IMR-90 (cell line): ENCODE data around the gene KRTAP27-1. TPM values are rescaled to one million over a fixed set of nuclear protein-coding genes. Genes with fewer than 3 reads are reported as not detected.

ENCODE experiments used
- ATAC-seq: fragments of 200-7000 bp; cut with Tn5 transposase; 2 replicates; pipeline ENCODE4 v1.9.1; 2020; ENCODE audit warnings: low read depth, mild to moderate bottlenecking, moderate library complexity
- BruUV-seq: library from RNA; stranded (reverse); fragments of 400-500 nt; replicated peaks from 2 replicates; lab custom pipeline; 2021; lab: Mats Ljungman, UMichigan
- CTCF ChIA-PET: fragments of 300-600 bp; formaldehyde crosslinking; extraction: SDS; loops from one replicate; lab custom pipeline; 2021; ENCODE audit warnings: antibody characterized with exemption; lab: Yijun Ruan, JAX
- POLR2A ChIA-PET: fragments of 300-600 bp; sonication (Branson Sonifier 250); formaldehyde crosslinking; loops from one replicate; lab custom pipeline; 2022; ENCODE audit warnings: antibody characterized with exemption; ENCODE audit not compliant: unreplicated experiment; lab: Charles Lee
- DNase-seq: peaks from one replicate; pipeline ENCODE4 v3.0.0; 2013
- H2AFZ ChIP-seq: replicated peaks from 2 replicates; pipeline ENCODE3; 2013; ENCODE audit warnings: low read length, mild to moderate bottlenecking; ENCODE audit not compliant: poor library complexity
- H2AK5ac ChIP-seq: 2 replicates; pipeline ENCODE4 v1.6.1; 2013; ENCODE audit warnings: low read depth, low read length, inconsistent platforms
- H2AK9ac ChIP-seq: replicated peaks from 2 replicates; pipeline ENCODE3; 2013; ENCODE audit warnings: mild to moderate bottlenecking, low read depth, low read length, moderate library complexity; ENCODE audit not compliant: poor library complexity
- H2BK120ac ChIP-seq: 2 replicates; pipeline ENCODE4 v1.6.1; 2013; ENCODE audit warnings: low read depth, low read length, inconsistent platforms
- H2BK15ac ChIP-seq: 3 replicates; pipeline ENCODE4 v1.6.1; 2013; ENCODE audit warnings: low read depth, low read length, inconsistent platforms
- H2BK20ac ChIP-seq: 2 replicates; pipeline ENCODE4 v1.6.1; 2013; ENCODE audit warnings: low read depth, mild to moderate bottlenecking, inconsistent platforms, low read length, moderate library complexity
- H2BK5ac ChIP-seq: 2 replicates; pipeline ENCODE4 v1.6.1; 2013; ENCODE audit warnings: mild to moderate bottlenecking, low read depth, low read length, inconsistent platforms; ENCODE audit not compliant: poor library complexity, severe bottlenecking
- H3K14ac ChIP-seq: replicated peaks from 2 replicates; pipeline ENCODE4 v1.6.1; 2013; ENCODE audit warnings: low read depth, low read length, inconsistent platforms
- H3K18ac ChIP-seq: 2 replicates; pipeline ENCODE4 v1.6.1; 2013; ENCODE audit warnings: low read depth, low read length, control low read depth
- H3K23ac ChIP-seq: 2 replicates; pipeline ENCODE4 v1.6.1; 2013; ENCODE audit warnings: low read depth, low read length, inconsistent platforms
- H3K27ac ChIP-seq: 2 replicates; pipeline ENCODE4 v1.5.1; 2013; ENCODE audit warnings: mild to moderate bottlenecking, control low read depth, low read length; ENCODE audit not compliant: insufficient read depth
- H3K27me3 ChIP-seq: 2 replicates; pipeline ENCODE4 v1.6.1; 2013; ENCODE audit warnings: low read length; ENCODE audit not compliant: control insufficient read depth, insufficient read depth
- H3K36me3 ChIP-seq: 2 replicates; pipeline ENCODE4 v1.6.1; 2013; ENCODE audit warnings: low read length, mixed read lengths; ENCODE audit not compliant: control insufficient read depth, insufficient read depth
- H3K4ac ChIP-seq: 2 replicates; pipeline ENCODE4 v1.6.1; 2013; ENCODE audit warnings: low read depth, low read length, inconsistent platforms
- H3K4me1 ChIP-seq: 2 replicates; pipeline ENCODE4 v1.6.1; 2013; ENCODE audit warnings: low read length, mixed read lengths; ENCODE audit not compliant: control insufficient read depth, insufficient read depth
- H3K4me2 ChIP-seq: 2 replicates; pipeline ENCODE4 v1.6.1; 2013; ENCODE audit warnings: low read depth, mild to moderate bottlenecking, control low read depth, low read length, moderate library complexity
- H3K4me3 ChIP-seq: 2 replicates; pipeline ENCODE4 v1.5.1; 2013; ENCODE audit warnings: low read depth, mild to moderate bottlenecking, control low read depth, low read length, moderate library complexity; ENCODE audit not compliant: insufficient read depth
- H3K56ac ChIP-seq: 2 replicates; pipeline ENCODE4 v1.6.1; 2013; ENCODE audit warnings: low read length, inconsistent platforms; ENCODE audit not compliant: insufficient read depth; ENCODE audit errors: extremely low read depth
- H3K79me1 ChIP-seq, 2 experiments: 2 replicates each; pipeline ENCODE4 v1.6.1; 2013; ENCODE audit warnings: low read length in 2 of 2, inconsistent platforms in 1 of 2, low read depth in 1 of 2
- H3K9ac ChIP-seq: 2 replicates; pipeline ENCODE4 v1.6.1; 2013; ENCODE audit warnings: low read depth, low read length, control low read depth
- H3K9me1 ChIP-seq: 2 replicates; pipeline ENCODE4 v1.6.1; 2013; ENCODE audit warnings: low read length, inconsistent platforms; ENCODE audit not compliant: insufficient read depth
- H3K9me3 ChIP-seq: 2 replicates; pipeline ENCODE4 v1.6.1; 2013; ENCODE audit warnings: low read length; ENCODE audit not compliant: control insufficient read depth, insufficient read depth
- H4K20me1 ChIP-seq: 2 replicates; pipeline ENCODE4 v1.6.1; 2013; ENCODE audit warnings: low read length, inconsistent platforms; ENCODE audit not compliant: insufficient read depth
- H4K5ac ChIP-seq: 2 replicates; pipeline ENCODE4 v1.6.1; 2013; ENCODE audit warnings: mild to moderate bottlenecking, low read depth, low read length, control low read depth
- H4K8ac ChIP-seq, 2 experiments: 2 replicates each; pipeline ENCODE4 v1.6.1; 2013; ENCODE audit warnings: low read depth in 2 of 2, low read length in 2 of 2, control low read depth in 1 of 2, inconsistent platforms in 1 of 2
- H4K91ac ChIP-seq: 2 replicates; pipeline ENCODE4 v1.6.1; 2013; ENCODE audit warnings: low read depth, low read length, inconsistent platforms; ENCODE audit not compliant: insufficient read depth
- BHLHE40 ChIP-seq: fragments of 150-350 bp; IDR thresholded peaks from 2 replicates; pipeline ENCODE4 v1.6.1; 2016; ENCODE audit warnings: mild to moderate bottlenecking, low read depth, low read length
- CEBPB ChIP-seq: IDR thresholded peaks from 2 replicates; pipeline ENCODE4 v1.6.1; 2012; ENCODE audit warnings: low read depth, low read length, improper control_type of control experiment
- MAZ ChIP-seq: IDR thresholded peaks from 2 replicates; pipeline ENCODE4 v1.6.1; 2012; ENCODE audit warnings: low read depth, mild to moderate bottlenecking, low read length, improper control_type of control experiment, moderate library complexity, borderline replicate concordance
- MXI1 ChIP-seq: IDR thresholded peaks from 2 replicates; pipeline ENCODE4 v1.6.1; 2012; ENCODE audit warnings: low read depth, mild to moderate bottlenecking, low read length, moderate library complexity, borderline replicate concordance
- RCOR1 ChIP-seq: IDR thresholded peaks from 2 replicates; pipeline ENCODE4 v1.6.1; 2012; ENCODE audit warnings: mild to moderate bottlenecking, low read length, improper control_type of control experiment; ENCODE audit not compliant: insufficient replicate concordance
- SMC3 ChIP-seq: fragments of 150-350 bp; IDR thresholded peaks from 2 replicates; pipeline ENCODE4 v1.6.1; 2016; ENCODE audit warnings: low read depth, mild to moderate bottlenecking, antibody characterized with exemption, low read length, moderate library complexity
- WGBS, 2 experiments: methylation state at CpG; one replicate each; pipeline versions ENCODE4 v1.1.5 to v1.1.7; 2013; ENCODE audit warnings: missing lambda C conversion rate in 2 of 2; ENCODE audit not compliant: insufficient read length in 1 of 2; ENCODE audit errors: extremely low coverage in 2 of 2; 5-methylcytosine and 5-hydroxymethylcytosine counted together
- dilution Hi-C: fragments of 300-500 bp; cut with HindIII; formaldehyde crosslinking; loops from one replicate; pipeline ENCODE4 v1.14.3; 2018; ENCODE audit warnings: low sequenced_read_pairs; ENCODE audit not compliant: unreplicated experiment
- in situ Hi-C: fragments of 300-500 bp; cut with MboI; formaldehyde crosslinking; loops from 3 replicates; pipeline ENCODE4 v1.14.3; 2019; ENCODE audit warnings: low sequenced_read_pairs, inconsistent platforms, mixed read lengths
- intact Hi-C: fragments of 100-400 bp; cut with micrococcal nuclease; formaldehyde crosslinking; loops from 2 replicates; pipeline ENCODE4 v1.10.0; 2022
- polyA plus RNA-seq, 3 experiments: library from polyadenylated mRNA; depleted of rRNA; stranded (reverse); fragments of >200 nt; gene quantifications; 2 replicates each; pipeline ENCODE4 v1.2.3, GENCODE V29; 2012; ENCODE audit warnings: low replicate concordance in 1 of 3
- total RNA-seq: library from RNA; depleted of rRNA; stranded (reverse); fragments of >200 nt; gene quantifications from 2 replicates; pipeline ENCODE4 v1.2.3, GENCODE V29; 2012
- TF ChIP-seq, protein P1 (sequence below): conservative IDR thresholded peaks from 2 replicates; pipeline ENCODE4 v1.5.1; 2012; ENCODE audit warnings: mild to moderate bottlenecking, low read depth, low read length, improper control_type of control experiment
- TF ChIP-seq, protein P2 (sequence below): fragments of 150-350 bp; IDR thresholded peaks from 2 replicates; pipeline ENCODE4 v1.6.1; 2016; ENCODE audit warnings: low read depth, mild to moderate bottlenecking, low read length, moderate library complexity, borderline replicate concordance
- TF ChIP-seq, protein P3 (sequence below): fragments of 150-350 bp; IDR thresholded peaks from 2 replicates; pipeline ENCODE4 v1.6.1; 2017; ENCODE audit warnings: mild to moderate bottlenecking, antibody characterized with exemption, low read length, low read depth

Gene KRTAP27-1
- total and polyA plus RNA-seq, 2 of the 4 experiments (the other 2 are of a cell fraction) = not detected

DNA sequence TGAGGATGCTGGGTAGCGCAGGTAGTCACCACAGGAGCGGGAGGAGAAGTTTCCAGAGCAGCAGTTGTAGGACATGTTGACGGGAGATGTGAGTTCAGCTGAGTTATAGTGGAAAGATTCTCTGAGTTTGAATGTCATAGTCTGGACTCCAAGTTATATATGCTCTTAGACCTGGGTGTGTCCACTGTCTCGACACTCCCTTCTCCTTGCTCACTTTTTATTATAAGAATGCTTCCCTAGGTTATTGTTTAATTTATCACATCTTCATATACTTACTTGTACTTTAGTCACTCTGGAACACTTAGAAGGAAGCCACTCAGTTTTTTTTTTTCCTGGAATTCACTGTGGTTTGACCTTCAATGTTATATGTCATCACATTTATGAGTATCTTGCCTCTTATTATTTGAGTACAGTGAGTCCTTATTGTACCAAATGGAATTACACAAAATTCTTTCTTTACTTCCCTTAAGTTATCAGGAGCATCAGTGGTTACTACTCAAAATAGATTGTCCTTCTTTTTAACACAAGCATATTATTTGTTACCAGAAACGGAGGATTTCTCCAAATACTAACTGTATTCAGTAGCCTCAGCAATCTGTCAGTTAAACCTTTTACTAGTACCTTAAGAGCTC lies 34.8 kb upstream of the KRTAP27-1 start, which contains the start of gene KRTAP13-2:
TSS of gene KRTAP13-2 (minus strand) at position 133 of the 632 bp plus-strand sequence. CDS start at position 75, 58 bp downstream.
- no peak within 1 kb of the TSS for H2AK5ac ChIP-seq

More for the DNA sequence above, 34.8 kb upstream of the KRTAP27-1 start, which contains the start of gene KRTAP13-2:
- dilution Hi-C loops = no loop called here
- H4K5ac ChIP-seq = no peak within 1 kb of the TSS
- H3K4me3 ChIP-seq = no peak within 1 kb of the TSS
- no peaks in the 10 kb centered on the region for H3K4me1 ChIP-seq
- no peak within 1 kb of the TSS for H3K27ac ChIP-seq
- no peak within 1 kb of the TSS for H3K18ac ChIP-seq
- no peaks in the 10 kb centered on the region for H3K9me1 ChIP-seq
- no peak within 1 kb of the TSS for H4K91ac ChIP-seq
- ChIA-PET POLR2A (no interaction called here), CTCF (no interaction called here)
- H4K8ac ChIP-seq = no peak within 1 kb of the TSS
- no peak within 1 kb of the TSS for H3K4ac ChIP-seq
- no peak within 1 kb of the TSS for H3K9ac ChIP-seq
- no peaks in the 10 kb centered on the region for H4K20me1 ChIP-seq
- no peak within 1 kb of the TSS for H3K56ac ChIP-seq
- ATAC-seq (no peak), DNase-seq (no peak)
- H2AFZ ChIP-seq = no peak within 1 kb of the TSS
- no peak within 1 kb of the TSS for H2BK15ac ChIP-seq
- TF ChIP-seq MXI1 (no peak), CEBPB (no peak), BHLHE40 (no peak), MAZ (no peak), RCOR1 (no peak), SMC3 (no peak)
- TF ChIP-seq, protein P1, sequence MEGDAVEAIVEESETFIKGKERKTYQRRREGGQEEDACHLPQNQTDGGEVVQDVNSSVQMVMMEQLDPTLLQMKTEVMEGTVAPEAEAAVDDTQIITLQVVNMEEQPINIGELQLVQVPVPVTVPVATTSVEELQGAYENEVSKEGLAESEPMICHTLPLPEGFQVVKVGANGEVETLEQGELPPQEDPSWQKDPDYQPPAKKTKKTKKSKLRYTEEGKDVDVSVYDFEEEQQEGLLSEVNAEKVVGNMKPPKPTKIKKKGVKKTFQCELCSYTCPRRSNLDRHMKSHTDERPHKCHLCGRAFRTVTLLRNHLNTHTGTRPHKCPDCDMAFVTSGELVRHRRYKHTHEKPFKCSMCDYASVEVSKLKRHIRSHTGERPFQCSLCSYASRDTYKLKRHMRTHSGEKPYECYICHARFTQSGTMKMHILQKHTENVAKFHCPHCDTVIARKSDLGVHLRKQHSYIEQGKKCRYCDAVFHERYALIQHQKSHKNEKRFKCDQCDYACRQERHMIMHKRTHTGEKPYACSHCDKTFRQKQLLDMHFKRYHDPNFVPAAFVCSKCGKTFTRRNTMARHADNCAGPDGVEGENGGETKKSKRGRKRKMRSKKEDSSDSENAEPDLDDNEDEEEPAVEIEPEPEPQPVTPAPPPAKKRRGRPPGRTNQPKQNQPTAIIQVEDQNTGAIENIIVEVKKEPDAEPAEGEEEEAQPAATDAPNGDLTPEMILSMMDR = no peak
- TF ChIP-seq, protein P2, sequence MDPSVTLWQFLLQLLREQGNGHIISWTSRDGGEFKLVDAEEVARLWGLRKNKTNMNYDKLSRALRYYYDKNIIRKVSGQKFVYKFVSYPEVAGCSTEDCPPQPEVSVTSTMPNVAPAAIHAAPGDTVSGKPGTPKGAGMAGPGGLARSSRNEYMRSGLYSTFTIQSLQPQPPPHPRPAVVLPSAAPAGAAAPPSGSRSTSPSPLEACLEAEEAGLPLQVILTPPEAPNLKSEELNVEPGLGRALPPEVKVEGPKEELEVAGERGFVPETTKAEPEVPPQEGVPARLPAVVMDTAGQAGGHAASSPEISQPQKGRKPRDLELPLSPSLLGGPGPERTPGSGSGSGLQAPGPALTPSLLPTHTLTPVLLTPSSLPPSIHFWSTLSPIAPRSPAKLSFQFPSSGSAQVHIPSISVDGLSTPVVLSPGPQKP = no peak
- TF ChIP-seq, protein P3, sequence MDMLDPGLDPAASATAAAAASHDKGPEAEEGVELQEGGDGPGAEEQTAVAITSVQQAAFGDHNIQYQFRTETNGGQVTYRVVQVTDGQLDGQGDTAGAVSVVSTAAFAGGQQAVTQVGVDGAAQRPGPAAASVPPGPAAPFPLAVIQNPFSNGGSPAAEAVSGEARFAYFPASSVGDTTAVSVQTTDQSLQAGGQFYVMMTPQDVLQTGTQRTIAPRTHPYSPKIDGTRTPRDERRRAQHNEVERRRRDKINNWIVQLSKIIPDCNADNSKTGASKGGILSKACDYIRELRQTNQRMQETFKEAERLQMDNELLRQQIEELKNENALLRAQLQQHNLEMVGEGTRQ = no peak
- in situ Hi-C loops = no loop called here
- H2AK9ac ChIP-seq = no peak within 1 kb of the TSS
- no TSS peak for BruUV-seq
- no peaks in the 10 kb centered on the region for H3K79me1 ChIP-seq
- no peaks in the 10 kb centered on the region for H3K36me3 ChIP-seq
- no peak within 1 kb of the TSS for H2BK5ac ChIP-seq
- peaks cover 8% of the 10 kb centered on the region for H3K9me3 ChIP-seq
- no peaks in the 10 kb centered on the region for H3K27me3 ChIP-seq
- intact Hi-C loops = no loop called here
- H2BK20ac ChIP-seq = no peak within 1 kb of the TSS
- H3K14ac ChIP-seq = no peak within 1 kb of the TSS
- no peak within 1 kb of the TSS for H3K23ac ChIP-seq
- no CpG with 5 or more reads among the region's 5 CpGs for WGBS, 2 experiments
- no peak within 1 kb of the TSS for H2BK120ac ChIP-seq
- H3K4me2 ChIP-seq = no peak within 1 kb of the TSS
